GM12878 (cell line): Measurements from ENCODE around the gene PCSK9. TPM values are rescaled to one million over a fixed set of nuclear protein-coding genes. Genes with fewer than 3 reads are reported as not detected.

Experiments
- ATAC-seq: fragments of 200-7000 bp; cut with Tn5 transposase; 3 replicates; pipeline ENCODE4 v1.9.1; 2020; ENCODE audit warnings: mild to moderate bottlenecking, moderate library complexity
- BruUV-seq: library from RNA; stranded (reverse); fragments of 400-500 nt; replicated peaks from 2 replicates; lab custom pipeline; 2021; lab: Mats Ljungman, UMichigan
- CTCF ChIA-PET: fragments of 300-600 bp; sonication (Branson Sonifier 250); formaldehyde crosslinking; extraction: SDS; loops from one replicate; lab custom pipeline; 2021; ENCODE audit warnings: inconsistent platforms; lab: Yijun Ruan, JAX
- POLR2A ChIA-PET: fragments of 350-600 bp; formaldehyde crosslinking; extraction: SDS; loops from one replicate; lab custom pipeline; 2021; ENCODE audit warnings: inconsistent platforms; lab: Charles Lee
- RAD21 ChIA-PET: fragments of 300-600 bp; sonication (Branson Sonifier 250); formaldehyde crosslinking; loops from one replicate; lab custom pipeline; 2023; ENCODE audit warnings: antibody characterized with exemption; ENCODE audit not compliant: unreplicated experiment; lab: Charles Lee
- SMC1A ChIA-PET: fragments of 300-600 bp; sonication (Branson Sonifier 250); formaldehyde crosslinking; loops from one replicate; lab custom pipeline; 2023; ENCODE audit not compliant: unreplicated experiment, uncharacterized antibody; lab: Charles Lee
- DNase-seq: peaks from one replicate; pipeline ENCODE4 v3.0.0-alpha.2; 2011; ENCODE audit warnings: low read depth, low spot score
- FAIRE-seq: peaks from 3 replicates; lab custom pipeline; 2011; peaks lifted over from hg19 to GRCh38; lab: Jason Lieb, UNC
- H2AFZ ChIP-seq: 2 replicates; pipeline ENCODE4 v1.6.0; 2011; ENCODE audit warnings: low read depth, low read length, control low read depth; ENCODE audit not compliant: control insufficient read depth
- H3K27ac ChIP-seq: 2 replicates; pipeline ENCODE4 v1.5.1; 2011; ENCODE audit warnings: control low read depth; ENCODE audit not compliant: control insufficient read depth, insufficient read depth
- H3K27me3 ChIP-seq, 2 experiments: replicated peaks in 1 of 2; 2 replicates each; pipeline versions ENCODE4 v1.6.0 to v1.6.1; 2011; ENCODE audit warnings: low read length in 1 of 2; ENCODE audit not compliant: control insufficient read depth in 2 of 2, insufficient read depth in 2 of 2
- H3K36me3 ChIP-seq, 2 experiments: 2 replicates each; pipeline ENCODE4 v1.5.1; 2011; ENCODE audit warnings: low read length in 1 of 2; ENCODE audit not compliant: control insufficient read depth in 2 of 2, insufficient read depth in 2 of 2
- H3K4me1 ChIP-seq: 2 replicates; pipeline ENCODE4 v1.6.1; 2011; ENCODE audit warnings: mild to moderate bottlenecking, low read length, moderate library complexity, mixed read lengths; ENCODE audit not compliant: control insufficient read depth, insufficient read depth
- H3K4me2 ChIP-seq: 2 replicates; pipeline ENCODE4 v1.6.0; 2011; ENCODE audit warnings: control low read depth; ENCODE audit not compliant: control insufficient read depth, insufficient read depth
- H3K4me3 ChIP-seq: fragments of 200-600 bp; sonication (generic); 2 replicates; pipeline ENCODE4 v1.5.1; 2016
- H3K79me2 ChIP-seq: 2 replicates; pipeline ENCODE4 v1.6.0; 2011; ENCODE audit warnings: low read length; ENCODE audit not compliant: control insufficient read depth, insufficient read depth
- H3K9ac ChIP-seq: 2 replicates; pipeline ENCODE4 v1.8.0; 2011; ENCODE audit warnings: low read length, control low read depth, mixed read lengths; ENCODE audit not compliant: control insufficient read depth, insufficient read depth
- H3K9me3 ChIP-seq: replicated peaks from 3 replicates; pipeline ENCODE4 v1.5.1; 2011; ENCODE audit warnings: mild to moderate bottlenecking, low read length; ENCODE audit not compliant: control insufficient read depth, insufficient read depth
- H4K20me1 ChIP-seq: 2 replicates; pipeline ENCODE4 v1.6.0; 2011; ENCODE audit not compliant: control insufficient read depth, insufficient read depth
- BMI1 ChIP-seq: fragments of 450-650 bp; IDR thresholded peaks from 2 replicates; pipeline ENCODE4 v1.6.1; 2016; ENCODE audit warnings: mild to moderate bottlenecking, moderate library complexity, borderline replicate concordance
- CEBPZ ChIP-seq: fragments of 150-350 bp; IDR thresholded peaks from 2 replicates; pipeline ENCODE4 v1.6.1; 2016; ENCODE audit warnings: low read depth, low read length
- CHD4 ChIP-seq: fragments of 200-600 bp; sonication (generic); IDR thresholded peaks from 2 replicates; pipeline ENCODE4 v1.6.1; 2016; ENCODE audit warnings: mild to moderate bottlenecking
- EED ChIP-seq: sonication (generic); IDR thresholded peaks from 2 replicates; pipeline ENCODE4 v1.6.1; 2016; ENCODE audit warnings: antibody characterized with exemption, low read depth
- ELK1 ChIP-seq: IDR thresholded peaks from 2 replicates; pipeline ENCODE4 v1.6.1; 2012; ENCODE audit warnings: low read depth, low read length, improper control_type of control experiment
- FOXM1 ChIP-seq: IDR thresholded peaks from 2 replicates; pipeline ENCODE4 v1.6.1; 2012; ENCODE audit warnings: low read depth, mild to moderate bottlenecking, inconsistent platforms, low read length, moderate library complexity
- MTA2 ChIP-seq: fragments of 450-650 bp; IDR thresholded peaks from 2 replicates; pipeline ENCODE4 v1.6.1; 2016; ENCODE audit warnings: low read depth, mild to moderate bottlenecking, moderate library complexity
- NBN ChIP-seq: fragments of 450-650 bp; IDR thresholded peaks from 2 replicates; pipeline ENCODE4 v1.6.1; 2016
- NFYA ChIP-seq: IDR thresholded peaks from 2 replicates; pipeline ENCODE4 v1.6.1; 2011; ENCODE audit warnings: low read depth, mild to moderate bottlenecking, low read length, improper control_type of control experiment, borderline replicate concordance
- NRF1 ChIP-seq: conservative IDR thresholded peaks from 2 replicates; pipeline ENCODE4 v1.6.1; 2011; ENCODE audit warnings: mild to moderate bottlenecking, low read depth, low read length, improper control_type of control experiment
- POLR2AphosphoS5 ChIP-seq: IDR thresholded peaks from 2 replicates; pipeline ENCODE4 v1.6.1; 2011; ENCODE audit warnings: mild to moderate bottlenecking, low read length, inconsistent platforms
- RAD21 ChIP-seq: IDR thresholded peaks from 2 replicates; pipeline ENCODE4 v1.6.1; 2011; ENCODE audit warnings: mild to moderate bottlenecking, low read depth, low read length, moderate library complexity; ENCODE audit not compliant: insufficient read depth
- RAD51 ChIP-seq: fragments of 450-650 bp; IDR thresholded peaks from 2 replicates; pipeline ENCODE4 v1.6.1; 2016; ENCODE audit warnings: moderate library complexity, mild to moderate bottlenecking, inconsistent platforms
- RCOR1 ChIP-seq: conservative IDR thresholded peaks from 2 replicates; pipeline ENCODE4 v1.6.1; 2012; ENCODE audit warnings: low read depth, low read length, improper control_type of control experiment
- RELB ChIP-seq: fragments of 450-650 bp; IDR thresholded peaks from 2 replicates; pipeline ENCODE4 v1.6.1; 2017; ENCODE audit warnings: low read depth, mild to moderate bottlenecking, moderate library complexity
- RUNX3 ChIP-seq: IDR thresholded peaks from 2 replicates; pipeline ENCODE4 v1.6.1; 2012; ENCODE audit warnings: low read length, inconsistent platforms
- SMARCA5 ChIP-seq: fragments of 450-650 bp; IDR thresholded peaks from 2 replicates; pipeline ENCODE4 v1.6.1; 2017; ENCODE audit warnings: mild to moderate bottlenecking
- SRF ChIP-seq, 2 experiments: IDR thresholded peaks; 2 replicates each; pipeline ENCODE4 v1.6.1; 2011; ENCODE audit warnings: low read depth in 2 of 2, low read length in 2 of 2, mild to moderate bottlenecking in 1 of 2, moderate library complexity in 1 of 2
- SUPT20H ChIP-seq: IDR thresholded peaks from 2 replicates; pipeline ENCODE4 v1.6.1; 2011; ENCODE audit warnings: low read depth, mild to moderate bottlenecking, low read length, moderate library complexity, borderline replicate concordance; ENCODE audit not compliant: control insufficient read depth
- TARDBP ChIP-seq: IDR thresholded peaks from 2 replicates; pipeline ENCODE4 v1.6.1; 2016; ENCODE audit warnings: borderline replicate concordance
- ZNF217 ChIP-seq: fragments of 450-650 bp; IDR thresholded peaks from 2 replicates; pipeline ENCODE4 v1.6.1; 2017; ENCODE audit warnings: antibody characterized with exemption, mild to moderate bottlenecking
- WGBS: methylation state at CpG from one replicate; pipeline ENCODE4 v1.1.6; 2016; ENCODE audit warnings: low lambda C conversion rate; ENCODE audit not compliant: insufficient replicate concordance, insufficient coverage; ENCODE audit errors: missing lambda C conversion rate; 5-methylcytosine and 5-hydroxymethylcytosine counted together
- in situ Hi-C: fragments of 300-500 bp; cut with MboI; formaldehyde crosslinking; loops from 9 replicates; pipeline ENCODE4 v1.14.3; 2018; ENCODE audit warnings: mixed read lengths
- intact Hi-C: fragments of 100-400 bp; cut with micrococcal nuclease; formaldehyde crosslinking; loops from one replicate; pipeline ENCODE4 v1.14.2; 2022; ENCODE audit not compliant: unreplicated experiment
- polyA plus RNA-seq, 11 experiments: library from polyadenylated mRNA; depleted of rRNA in 4 of 11; unstranded in 6 of 11; stranded (reverse) in 5 of 11; fragments of >200 nt; fragmentation: Nextera tagmentation in 4 of 11; fragmentation: Illumina TruSeq in 1 of 11; extraction: Ambion mirVana in 4 of 11; extraction: Trizol in 1 of 11; gene quantifications; 1 replicate in 1 of 11; 2 replicates in 10 of 11; pipeline versions ENCODE4 v1.2.1 to v1.2.3, GENCODE V29; 2011 to 2016; ENCODE audit warnings: inconsistent platforms in 2 of 11, missing spikeins in 2 of 11, low read depth in 1 of 11
- total RNA-seq, 4 experiments: library from RNA; depleted of rRNA in 3 of 4; stranded (reverse); fragments of >200 nt in 3 of 4; fragmentation: Illumina TruSeq in 1 of 4; extraction: Trizol in 1 of 4; gene quantifications; 2 replicates each; pipeline versions ENCODE4 v1.2.1 to v1.2.3, GENCODE V29; 2013 to 2021

The PCSK9 gene
- total and polyA plus RNA-seq, 10 of the 15 experiments (the other 5 are each of a cell fraction or from before 2014, with no cell fraction given), result 0.03 to 0.15 TPM; not detected in 8

- TF ChIP-seq ZNF217, result no peak
- TF ChIP-seq FOXM1, result no peak
- no peak for TF ChIP-seq SMARCA5
- no peak for TF ChIP-seq NBN
- no peak for TF ChIP-seq ELK1
- no peak for TF ChIP-seq MTA2
Observed at GRCh38 chr1:55051169-55051568, 11.8 kb downstream of the PCSK9 start (continued).

GRCh38 chr1:55051621-55052020 is 12.3 kb downstream of the PCSK9 start:
- TF ChIP-seq EED (no peak), RUNX3 (no peak), POLR2AphosphoS5 (no peak), SUPT20H (no peak), NRF1 (no peak), TARDBP (no peak), CEBPZ (no peak), RCOR1 (no peak), SRF (IDR thresholded peaks at IDR 0.05; ENCODE audit: low read depth in 2 of 2, low read length in 2 of 2) (no peak), RAD51 (no peak), RELB (no peak), CHD4 (no peak), NFYA (no peak), BMI1 (no peak), RAD21 (no peak)
- TF ChIP-seq, all 136 proteins: peak for 0
- 17% methylated on average over 9 of the region's 9 CpGs for WGBS
- intact Hi-C loops, result no loop called here

More at GRCh38 chr1:55051621-55052020, 12.3 kb downstream of the PCSK9 start:
- ATAC-seq, result no peak
- Histone ChIP-seq H3K27ac (no peak overlapping the region), H3K4me2 (no peak overlapping the region), H3K36me3 (no peaks in the 10 kb centered on the region), H3K4me3 (no peak overlapping the region), H4K20me1 (no peaks in the 10 kb centered on the region), H3K4me1 (no peaks in the 10 kb centered on the region), H3K9me3 (no peaks in the 10 kb centered on the region), H3K27me3 (peaks cover 5 to 7% of the 10 kb centered on the region in 2 experiments; a peak in 3 of 4 replicates), H3K79me2 (no peaks in the 10 kb centered on the region), H3K9ac (no peak overlapping the region), H2AFZ (no peak overlapping the region)
- ChIA-PET RAD21 (no interaction called here), CTCF (no interaction called here), SMC1A (no interaction called here), POLR2A (no interaction called here)
- BruUV-seq, result no TSS peak
- no peak for DNase-seq
- FAIRE-seq, result no peak
- in situ Hi-C loops, result no loop called here
